Epithelial cell of prostate (primary cell): ENCODE measurements around the gene SAFB.
A peak's percentile ranks its signal among the peaks of the same experiment; 100 is the strongest.

Experiments
- DNase-seq: peaks from one replicate; pipeline ENCODE4 v3.0.0-alpha.2; 2011; ENCODE audit warnings: low read depth, low spot score
- H3K27ac ChIP-seq: fragments of 450-650 bp; 2 replicates; pipeline ENCODE4 v1.5.1; 2017; ENCODE audit warnings: mild to moderate bottlenecking

Gene SAFB

DNA sequence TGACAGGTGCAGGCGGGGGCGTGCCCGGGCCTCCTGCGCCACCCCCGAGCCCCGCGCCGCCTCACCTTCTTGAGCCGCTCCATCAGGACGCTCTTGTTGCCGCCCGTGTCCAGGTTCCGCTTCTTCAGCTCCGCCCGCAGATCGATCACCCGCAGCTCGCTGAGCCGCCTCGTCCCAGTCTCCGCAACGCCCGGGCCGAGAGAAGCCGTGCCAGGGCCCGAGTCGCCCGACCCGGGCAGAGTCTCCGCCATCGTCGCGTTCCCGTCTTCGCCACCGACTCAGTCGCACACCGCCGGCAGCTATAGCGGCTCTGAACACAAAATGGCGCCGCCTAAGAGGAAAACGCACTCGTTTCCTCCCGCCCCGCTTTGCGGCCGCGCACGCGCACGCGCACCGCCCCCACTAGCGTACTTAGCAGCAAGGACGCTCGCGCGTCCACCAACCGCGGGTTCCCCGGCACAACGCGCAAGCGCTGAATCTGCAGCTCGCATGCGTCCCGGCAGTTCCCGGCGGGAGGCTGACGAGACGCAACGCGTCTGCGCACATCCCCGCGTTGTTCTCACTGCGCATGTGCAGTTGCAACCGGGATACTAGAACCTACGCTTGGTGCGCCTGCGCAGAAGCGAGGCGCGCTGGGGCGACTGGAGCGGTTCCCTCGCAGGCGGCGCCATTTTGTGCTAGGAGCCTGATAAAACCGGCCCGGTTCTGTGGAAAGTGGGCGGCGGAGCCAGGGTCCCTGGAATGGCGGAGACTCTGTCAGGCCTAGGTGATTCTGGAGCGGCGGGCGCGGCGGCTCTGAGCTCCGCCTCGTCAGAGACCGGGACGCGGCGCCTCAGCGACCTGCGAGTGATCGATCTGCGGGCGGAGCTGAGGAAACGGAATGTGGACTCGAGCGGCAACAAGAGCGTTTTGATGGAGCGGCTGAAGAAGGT lies at the start of gene SAFB, which contains the start of gene SAFB2:
Gene SAFB (plus strand): TSS at position 619 of the 932 bp plus-strand sequence. CDS start 123 bp downstream, at position 742.
Gene SAFB2 (minus strand): TSS at position 312 of the 932 bp plus-strand sequence. CDS start 61 bp downstream, at position 251.
- peak within 1 kb of the TSS; percentile 77 for H3K27ac ChIP-seq
- peak; percentile 96 for DNase-seq

DNA sequence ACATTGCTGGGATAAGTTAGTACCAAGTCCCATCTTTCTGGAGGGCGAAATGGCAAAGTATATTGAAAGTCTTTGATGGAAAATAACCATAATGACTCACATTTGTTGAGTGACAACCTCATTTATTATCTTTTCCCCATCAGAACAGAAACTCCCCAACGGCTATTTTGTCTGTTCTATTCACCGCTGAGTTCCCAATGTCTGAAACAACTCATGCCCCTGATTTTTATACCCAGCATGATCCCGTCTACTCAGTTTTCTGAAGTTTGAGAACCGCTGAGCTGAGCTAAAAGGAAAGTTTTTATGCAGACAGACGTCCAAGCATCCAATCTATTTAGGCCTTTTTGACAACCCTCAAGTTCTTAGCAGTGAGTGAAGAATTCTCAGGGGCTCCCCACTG lies 47.3 kb upstream of the SAFB start:
- no peak for DNase-seq
- H3K27ac ChIP-seq = no peak overlapping the region

DNA sequence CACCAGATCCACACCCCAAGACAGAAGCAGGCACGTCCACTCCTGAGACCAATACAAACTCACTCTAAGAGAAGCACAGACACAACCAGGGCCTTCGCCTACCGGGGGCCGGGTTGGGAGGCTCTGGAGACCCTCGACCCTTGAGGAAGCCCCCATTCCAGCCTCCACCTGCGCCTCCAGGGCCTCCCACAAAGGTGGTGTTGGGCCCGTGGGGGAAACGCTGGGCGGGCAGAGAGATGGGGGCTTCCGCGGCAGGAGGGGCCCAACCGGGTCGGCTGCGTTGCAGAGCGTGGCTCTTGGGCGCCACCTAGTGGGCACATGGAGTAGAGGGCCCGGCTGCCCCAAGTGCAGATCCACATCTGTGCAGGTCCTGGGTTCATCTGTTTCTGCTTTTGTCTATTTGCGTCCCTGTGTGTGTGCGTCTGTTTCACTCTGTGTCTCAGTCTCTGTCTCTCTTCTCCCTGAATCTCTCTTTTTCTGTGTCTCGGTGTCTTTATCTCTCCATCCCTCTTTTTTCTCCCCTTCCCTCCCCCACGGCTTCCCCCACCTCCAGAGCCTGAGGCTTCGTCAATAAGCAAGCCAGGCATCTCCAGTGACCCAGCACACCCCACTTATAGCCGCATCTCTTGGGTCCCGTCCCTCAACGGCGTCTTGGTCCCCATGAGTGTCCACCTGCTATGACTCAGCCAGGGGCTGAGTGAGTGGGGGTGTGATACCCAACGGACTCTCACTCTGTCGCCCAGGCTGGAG lies 44.6 kb upstream of the SAFB start:
- peak overlapping the region; percentile 70 for H3K27ac ChIP-seq
- DNase-seq = no peak

DNA sequence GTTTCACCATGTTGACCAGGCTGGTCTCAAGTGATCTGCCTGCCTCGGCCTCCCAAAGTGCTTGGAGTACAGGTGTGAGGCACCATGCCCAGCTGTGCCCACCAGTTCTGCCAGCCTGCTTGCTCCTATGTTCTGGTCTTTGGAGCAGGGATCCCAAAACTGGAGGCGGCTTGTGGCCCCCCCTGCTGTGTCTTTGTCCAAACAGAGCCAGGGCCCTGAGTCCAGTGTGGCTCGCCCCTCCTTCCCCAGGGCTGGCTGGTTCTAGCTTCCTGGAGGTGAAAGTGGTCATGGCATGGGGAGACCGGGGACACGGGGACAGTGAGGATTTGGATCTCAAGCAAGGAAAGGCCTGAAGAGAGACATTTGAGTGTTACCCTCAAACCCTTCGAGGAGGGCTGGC lies 43.6 kb upstream of the SAFB start:
- no peak for DNase-seq
- H3K27ac ChIP-seq = no peak overlapping the region

DNA sequence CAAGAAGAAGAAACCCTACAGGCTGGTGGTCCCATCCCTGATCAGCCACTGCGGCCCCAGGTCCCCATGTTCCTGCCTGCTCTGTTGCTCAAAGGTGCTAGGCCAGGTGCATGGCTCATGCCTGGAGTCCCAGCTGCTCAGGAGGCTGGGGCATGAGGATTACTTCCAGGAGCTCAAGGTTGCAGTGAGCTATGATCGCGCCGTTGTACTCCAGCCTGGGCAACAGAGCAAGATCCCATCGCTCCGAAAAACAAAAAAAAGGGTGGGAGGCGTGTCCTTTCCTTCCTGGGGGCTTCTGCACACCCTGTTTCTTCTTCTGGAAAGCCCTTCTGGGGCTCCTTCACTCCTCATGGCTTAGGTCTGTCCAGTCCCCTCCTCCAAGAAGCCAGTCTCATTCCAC lies 43.2 kb upstream of the SAFB start:
- no peak overlapping the region for H3K27ac ChIP-seq
- DNase-seq = no peak

DNA sequence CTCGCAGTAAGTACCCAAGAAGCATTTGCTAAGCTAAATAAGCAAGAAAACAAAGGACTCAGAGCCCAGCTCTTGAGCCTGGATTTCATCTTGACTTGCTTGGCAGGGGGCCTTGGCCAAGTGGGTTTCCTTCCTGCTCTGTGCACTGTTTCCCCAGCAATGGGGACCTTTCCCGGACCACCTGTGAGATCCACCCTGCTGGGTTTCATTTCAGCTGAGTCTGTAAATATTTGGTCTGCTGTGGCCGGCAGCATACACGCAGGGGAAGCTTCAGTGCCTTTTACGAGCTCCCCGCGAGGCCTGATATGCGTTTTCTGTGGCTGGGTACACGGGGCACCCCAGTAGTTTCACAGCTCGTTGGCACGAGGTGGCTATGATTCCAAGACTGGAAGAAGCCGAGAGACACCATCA lies 42.7 kb upstream of the SAFB start:
- DNase-seq = no peak
- no peak overlapping the region for H3K27ac ChIP-seq

DNA sequence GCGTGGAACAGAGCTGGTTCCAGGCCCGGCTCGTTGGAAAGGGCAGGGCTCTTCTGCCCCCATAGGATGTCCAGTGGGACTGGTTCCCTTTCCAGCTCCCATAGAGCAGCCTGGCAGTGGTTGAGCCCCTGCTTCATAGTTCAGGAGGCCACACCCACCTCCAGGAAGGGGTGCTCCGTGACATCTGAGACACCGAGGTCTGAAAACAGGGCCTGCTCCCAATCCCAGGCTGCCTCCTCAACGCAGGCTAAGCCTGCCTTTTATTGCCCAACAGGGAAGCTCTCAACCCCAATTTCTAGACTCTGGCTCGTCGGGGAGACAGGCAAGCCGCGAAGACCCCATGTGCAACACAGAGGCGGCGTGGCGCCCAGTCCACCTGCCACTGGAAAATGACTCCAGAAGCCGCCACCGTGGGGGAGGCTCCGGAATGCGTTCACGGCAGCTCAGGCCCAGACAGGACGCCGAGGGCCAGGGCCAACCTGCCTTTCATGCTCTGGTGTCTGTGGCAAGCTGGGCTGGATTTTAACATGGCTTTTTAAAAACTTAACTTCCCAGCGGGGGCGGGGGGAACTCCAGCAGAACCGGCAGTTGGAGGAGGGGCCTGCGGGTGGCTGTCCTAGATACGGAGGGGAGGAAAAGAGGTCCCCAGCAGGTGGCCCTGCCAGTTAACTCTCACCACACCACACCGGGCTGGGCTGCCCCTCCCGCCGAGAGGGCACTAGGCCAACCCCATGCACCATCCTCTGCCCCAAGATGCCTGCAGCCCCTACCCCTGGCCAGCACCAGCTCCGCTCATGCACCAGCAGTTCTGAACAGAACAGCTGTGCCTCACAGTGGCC lies 37.2 kb upstream of the SAFB start:
- H3K27ac ChIP-seq = no peak overlapping the region
- no peak for DNase-seq

DNA sequence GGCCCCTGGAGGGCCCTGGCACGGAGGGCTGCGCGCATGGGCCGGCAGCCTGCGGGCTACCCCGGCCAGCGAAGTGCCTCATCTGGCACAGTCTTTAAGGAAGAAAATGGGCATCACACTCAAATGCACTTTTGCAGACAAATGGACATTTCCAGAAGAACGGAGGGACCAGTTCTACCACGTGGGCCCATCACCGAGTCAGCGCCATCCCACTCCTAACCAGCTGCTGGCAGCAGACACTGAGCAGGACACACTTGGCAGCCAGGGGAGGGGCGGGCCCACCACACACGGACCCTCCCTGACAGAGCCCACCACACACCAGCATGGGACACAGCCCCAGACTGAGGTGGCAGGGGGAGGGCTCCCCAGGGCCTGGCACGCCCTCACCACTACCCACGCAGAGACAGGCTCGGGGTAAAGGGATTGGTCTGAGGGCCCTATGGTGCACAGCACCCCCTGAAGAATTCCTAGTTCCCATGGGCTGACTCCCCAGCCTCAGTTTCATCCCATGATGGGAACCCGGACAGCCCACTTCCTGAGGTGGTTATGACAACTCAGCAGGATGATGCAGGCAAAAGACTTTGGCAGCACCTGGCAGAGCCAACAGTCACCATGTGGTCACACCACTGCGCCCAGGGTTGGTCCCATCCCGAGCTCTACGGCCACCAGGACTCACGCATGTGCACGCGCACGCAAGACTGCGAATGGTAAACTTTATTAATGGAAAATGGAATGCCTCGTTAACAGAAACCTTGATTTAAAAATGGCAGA lies 36.4 kb upstream of the SAFB start:
- no peak overlapping the region for H3K27ac ChIP-seq
- no peak for DNase-seq

DNA sequence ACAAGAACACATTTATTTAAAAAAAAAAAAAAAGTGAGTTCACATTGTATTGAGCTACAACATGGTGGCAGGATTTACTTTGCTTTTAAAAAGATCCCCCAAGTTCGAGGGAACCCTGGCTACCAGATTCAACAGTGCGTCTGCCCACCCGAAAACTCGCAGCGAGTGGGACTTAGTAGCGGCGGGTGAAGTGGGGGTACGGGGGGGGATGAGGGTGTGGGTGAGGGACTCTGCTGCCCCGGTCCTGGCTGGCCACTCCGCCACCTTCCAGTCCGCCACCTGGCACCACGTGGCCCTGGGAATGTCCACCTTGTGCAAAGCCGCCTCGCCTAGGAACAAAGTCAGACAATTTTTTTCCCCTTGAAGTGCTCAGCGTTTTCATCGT lies 35.8 kb upstream of the SAFB start:
- DNase-seq = no peak
- H3K27ac ChIP-seq = no peak overlapping the region

DNA sequence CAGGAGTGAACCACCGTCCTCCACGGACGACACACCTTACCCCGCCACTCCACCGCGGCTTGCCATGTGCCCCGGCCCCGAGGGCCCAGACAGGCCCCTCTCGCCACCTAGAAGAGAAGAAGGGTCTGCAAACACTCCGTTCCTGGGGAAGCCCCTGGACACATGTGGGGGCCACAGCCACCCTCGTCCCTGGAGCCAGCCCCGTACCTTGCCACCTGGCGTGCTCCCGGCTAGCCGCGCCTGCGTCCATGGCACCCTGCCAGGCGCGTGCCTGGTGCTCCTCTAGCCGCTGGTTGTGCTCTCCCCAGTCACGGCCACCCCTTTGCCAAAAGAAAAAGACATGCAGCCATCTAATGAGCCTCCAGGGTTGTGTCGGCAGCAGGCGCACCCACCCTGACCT lies 35.2 kb upstream of the SAFB start:
- no peak for DNase-seq
- no peak overlapping the region for H3K27ac ChIP-seq

DNA sequence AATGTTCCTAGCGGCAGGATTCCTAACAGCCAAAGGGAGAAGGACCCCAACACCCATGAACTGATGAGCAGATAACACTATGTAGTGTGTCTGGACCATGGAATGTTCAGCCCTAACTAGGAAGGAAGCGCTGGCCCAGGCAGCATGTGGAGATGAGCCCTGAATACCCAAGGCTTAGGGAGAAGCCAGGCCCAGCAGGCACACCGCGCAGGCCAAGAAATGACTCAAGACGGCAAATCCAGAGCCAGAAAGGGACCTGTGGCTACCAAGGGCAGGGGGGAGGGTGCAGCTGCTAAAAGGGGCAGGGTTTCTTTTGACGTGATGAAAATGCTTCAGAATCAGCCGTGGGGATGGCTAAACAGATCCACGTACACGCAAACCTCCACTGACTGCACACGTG lies 34.4 kb upstream of the SAFB start:
- no peak overlapping the region for H3K27ac ChIP-seq
- DNase-seq = no peak

DNA sequence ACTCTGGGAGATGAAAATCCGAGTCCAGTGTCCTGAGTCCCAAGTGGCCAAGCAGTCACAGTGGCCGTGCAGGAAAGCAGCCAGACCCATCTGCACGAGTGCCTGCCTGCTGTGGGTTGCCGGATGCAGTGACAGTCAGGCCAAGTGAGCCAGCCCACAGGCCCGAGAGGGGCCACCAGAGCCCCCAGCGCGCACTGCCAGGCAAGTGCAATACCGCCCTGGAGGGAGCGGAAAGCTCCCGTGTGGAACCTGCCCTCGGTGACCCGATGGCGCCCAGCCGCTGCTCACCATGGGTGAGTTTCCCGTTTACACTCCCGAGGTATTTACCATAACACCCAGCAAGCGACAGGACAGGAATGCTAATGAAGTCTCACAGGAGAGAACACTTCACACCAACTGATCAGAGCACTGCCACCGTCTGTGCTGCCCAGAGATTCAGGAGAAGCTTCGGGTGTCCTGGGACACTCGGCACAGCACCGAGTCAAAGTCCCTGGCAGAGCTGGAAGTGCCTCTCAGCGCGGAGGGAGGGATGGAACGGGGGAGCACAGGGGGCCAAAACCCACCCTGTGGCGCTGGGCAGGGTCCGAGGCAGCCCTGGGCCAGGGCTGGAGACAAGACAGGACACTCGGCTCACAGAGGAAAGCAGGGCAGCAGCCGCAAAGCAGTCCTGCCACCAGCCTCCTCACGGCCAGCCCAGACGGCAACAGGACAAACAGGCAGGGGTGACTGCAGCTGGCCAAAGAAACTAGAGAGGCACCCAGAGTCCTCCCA lies 33.8 kb upstream of the SAFB start:
- no peak overlapping the region for H3K27ac ChIP-seq
- DNase-seq = no peak

DNA sequence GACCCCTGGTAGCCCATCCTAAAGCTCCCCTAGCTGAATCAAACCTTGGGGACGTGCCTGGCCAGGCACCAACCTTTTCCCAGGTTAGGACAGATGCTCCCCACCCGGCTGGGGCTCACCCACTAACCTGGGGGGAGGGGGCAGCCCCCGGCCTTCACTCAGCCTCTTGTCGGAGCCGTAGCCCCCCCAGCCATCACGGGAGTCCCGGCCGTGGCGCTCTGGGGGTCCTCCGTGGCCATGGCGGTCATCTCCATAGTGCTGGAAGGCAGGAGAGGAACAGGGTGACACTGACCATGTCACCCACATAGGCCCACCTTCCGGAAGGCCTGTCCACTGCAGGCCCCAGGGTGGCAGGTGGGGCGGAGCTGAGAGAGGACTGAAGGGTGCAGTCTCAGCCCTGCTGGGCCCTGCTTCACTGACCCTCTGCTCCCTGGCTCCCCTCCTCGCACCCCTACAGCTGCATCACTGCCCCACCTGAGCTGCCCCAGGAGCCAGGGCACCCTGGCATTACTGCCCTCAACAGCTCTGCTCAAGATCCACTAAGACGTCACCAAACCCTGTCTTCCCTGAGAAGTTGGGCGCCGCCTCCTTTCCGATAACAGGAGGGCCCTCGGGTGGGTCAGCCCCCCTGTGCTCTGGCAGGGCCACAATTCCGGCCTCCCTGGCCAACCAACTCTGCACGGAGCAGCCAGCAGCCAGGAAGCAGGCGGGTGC lies 32.6 kb upstream of the SAFB start:
- H3K27ac ChIP-seq = no peak overlapping the region
- no peak for DNase-seq

DNA sequence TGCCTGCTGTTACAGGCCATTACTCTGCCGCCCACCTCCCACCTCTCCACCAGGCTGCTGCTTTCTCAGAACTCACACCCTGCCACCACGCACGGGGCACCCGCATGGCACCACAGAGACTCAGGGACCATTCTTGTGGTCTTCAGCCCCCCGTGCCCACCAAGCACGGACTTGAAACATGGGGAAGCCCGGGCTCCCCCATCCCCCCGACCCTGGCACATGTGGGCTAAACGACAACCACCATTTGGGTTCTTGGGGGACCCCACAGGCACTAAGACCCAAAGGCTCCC lies 32.1 kb upstream of the SAFB start:
- no peak overlapping the region for H3K27ac ChIP-seq
- DNase-seq = no peak

DNA sequence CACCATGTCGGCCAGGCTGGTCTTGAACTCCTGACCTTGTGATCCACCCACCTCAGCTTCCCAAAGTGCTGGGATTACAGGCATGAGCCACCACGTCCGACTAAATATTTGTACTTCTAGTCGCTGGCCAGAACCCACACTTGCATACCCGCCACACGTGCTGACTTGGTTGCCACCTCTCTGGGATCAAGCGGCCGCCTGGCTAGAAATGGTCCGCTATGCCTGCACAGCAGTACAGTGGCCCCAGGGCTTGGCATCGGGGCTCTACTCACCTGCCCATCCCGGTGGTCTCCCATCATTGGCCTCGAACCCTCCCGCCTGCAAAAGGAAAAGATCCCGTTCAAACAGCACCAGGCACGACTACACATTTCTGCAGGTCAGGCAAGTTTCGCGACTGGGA lies 31.4 kb upstream of the SAFB start:
- H3K27ac ChIP-seq = no peak overlapping the region
- DNase-seq = no peak

DNA sequence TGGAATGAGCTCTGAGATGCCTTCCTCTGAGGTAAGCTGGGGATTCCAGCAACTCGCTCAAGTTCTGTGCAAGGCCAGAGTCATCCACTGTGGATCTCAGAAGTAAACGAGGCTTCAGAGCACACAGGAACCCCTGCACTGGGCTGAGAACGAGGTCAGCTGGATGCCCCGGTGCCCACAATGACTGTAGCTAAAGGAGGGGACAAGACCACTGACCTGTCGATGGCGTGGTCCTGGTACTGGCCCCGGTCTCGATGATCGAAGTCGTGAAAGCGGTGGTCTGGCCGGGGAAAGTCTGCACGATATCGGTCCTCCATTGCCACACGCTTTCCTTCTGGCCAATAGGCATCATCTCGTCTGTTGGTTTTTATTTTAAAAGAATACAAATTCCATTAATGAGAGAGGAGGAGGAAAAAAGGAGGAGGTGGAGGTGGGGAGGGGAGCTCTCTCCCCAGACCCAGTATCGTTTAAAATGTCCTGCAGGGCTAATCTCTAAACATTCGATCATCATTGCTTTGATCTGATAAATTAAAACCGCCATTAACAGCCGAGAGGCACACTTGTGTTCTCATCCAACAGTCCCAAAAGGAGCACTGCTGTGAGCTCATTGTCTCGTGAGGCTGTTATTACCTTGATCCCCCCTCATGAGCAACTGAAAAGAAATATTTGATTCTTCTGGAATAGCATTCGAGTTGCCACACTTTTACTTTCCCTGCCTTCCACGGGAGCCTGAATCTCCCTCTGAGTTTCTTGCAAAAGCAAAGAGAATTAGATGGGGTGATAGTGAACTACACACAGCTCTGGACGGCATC lies 30.1 kb upstream of the SAFB start:
- DNase-seq = no peak
- no peak overlapping the region for H3K27ac ChIP-seq

DNA sequence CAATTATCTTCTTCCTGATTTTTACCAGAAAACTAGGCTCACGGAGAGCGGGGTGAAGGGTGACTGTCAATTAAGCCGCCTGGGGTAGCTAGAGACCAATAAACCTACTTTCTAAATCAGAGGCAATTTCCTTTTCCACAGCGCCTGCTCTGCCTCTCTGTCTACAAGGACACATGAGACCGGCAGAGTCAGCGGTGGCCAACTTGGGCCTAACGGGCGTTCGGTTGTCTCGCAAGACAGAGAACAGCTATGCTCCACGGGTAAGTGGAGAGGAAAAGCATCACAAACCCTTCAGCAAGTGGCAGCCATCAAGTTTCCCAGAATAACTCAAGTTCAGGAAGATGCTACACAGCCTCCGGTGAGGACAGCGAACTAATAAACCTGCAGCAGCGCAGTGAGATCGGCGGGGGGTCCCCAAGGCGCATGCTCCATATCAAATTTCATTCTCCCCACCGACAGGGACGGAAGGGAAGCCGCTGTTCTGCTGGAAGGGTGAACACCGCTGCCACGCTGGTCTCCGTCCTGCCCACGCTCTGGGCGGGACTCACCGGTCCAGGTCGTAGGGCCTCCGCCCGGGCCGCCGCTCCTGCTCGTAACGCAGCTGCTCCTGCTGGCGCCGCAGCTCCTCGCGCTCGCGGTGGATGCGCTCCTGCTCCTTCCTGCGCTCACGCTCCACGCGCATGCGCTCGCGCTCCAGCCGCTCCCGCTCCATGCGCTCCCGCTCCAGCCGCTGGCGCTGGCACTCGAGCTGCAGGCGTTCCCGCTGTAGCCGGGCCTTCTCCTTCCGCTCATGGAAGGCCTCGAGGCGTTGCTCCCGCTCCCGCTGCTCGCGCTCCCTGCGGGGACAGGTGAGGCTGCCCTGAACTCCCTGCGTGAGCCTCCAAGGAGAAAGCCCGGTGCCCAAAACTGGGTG lies 29.3 kb upstream of the SAFB start:
- DNase-seq = no peak

More for the DNA sequence above, 29.3 kb upstream of the SAFB start:
- no peak overlapping the region for H3K27ac ChIP-seq
